Raji (cell line): Measurements from ENCODE around the gene TBC1D22A.

Source experiments
- POLR2A ChIP-seq: IDR thresholded peaks from 2 replicates; pipeline ENCODE4 v1.6.1; 2011; ENCODE audit warnings: low read depth, low read length, control low read depth; ENCODE audit not compliant: insufficient read depth

TBC1D22A gene

DNA sequence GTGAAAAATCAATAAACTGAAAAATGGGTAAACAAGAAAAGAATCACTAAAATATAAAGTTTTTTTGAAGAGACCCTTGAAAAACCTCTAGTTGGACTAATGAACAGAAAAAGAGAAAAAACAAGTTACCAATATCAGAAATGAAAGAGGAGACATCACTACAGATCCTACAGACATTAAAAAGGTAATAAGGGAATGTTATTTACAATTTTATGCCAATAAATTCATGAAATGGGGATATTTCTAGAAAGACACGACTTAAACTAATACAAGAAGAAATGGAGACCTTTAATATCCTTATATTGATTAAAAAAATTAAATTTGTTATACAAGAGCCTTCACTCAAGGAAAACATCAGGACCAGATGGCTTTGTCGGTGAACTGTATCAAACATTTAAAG, 109.4 kb downstream of the TBC1D22A start:
- no peak for TF ChIP-seq POLR2A

DNA sequence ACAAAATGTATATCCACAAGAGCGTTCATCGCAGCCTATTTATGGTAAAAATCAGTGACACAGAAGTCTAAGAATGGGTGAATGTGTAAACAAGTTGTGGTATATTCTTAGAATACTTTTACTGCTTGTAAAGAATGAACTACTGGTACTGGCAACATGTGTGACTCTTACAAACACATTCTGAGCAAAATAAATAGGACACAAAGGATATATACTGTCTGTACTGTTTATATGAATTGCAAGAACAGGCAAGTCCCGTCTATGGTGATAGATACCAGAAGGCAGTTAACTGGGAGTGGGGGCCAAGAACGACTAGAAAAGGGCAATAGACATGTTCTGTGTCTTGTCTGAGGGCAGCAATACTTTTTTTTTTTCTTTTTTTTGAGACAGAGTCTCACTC, 112.6 kb downstream of the TBC1D22A start:
- no peak for TF ChIP-seq POLR2A

DNA sequence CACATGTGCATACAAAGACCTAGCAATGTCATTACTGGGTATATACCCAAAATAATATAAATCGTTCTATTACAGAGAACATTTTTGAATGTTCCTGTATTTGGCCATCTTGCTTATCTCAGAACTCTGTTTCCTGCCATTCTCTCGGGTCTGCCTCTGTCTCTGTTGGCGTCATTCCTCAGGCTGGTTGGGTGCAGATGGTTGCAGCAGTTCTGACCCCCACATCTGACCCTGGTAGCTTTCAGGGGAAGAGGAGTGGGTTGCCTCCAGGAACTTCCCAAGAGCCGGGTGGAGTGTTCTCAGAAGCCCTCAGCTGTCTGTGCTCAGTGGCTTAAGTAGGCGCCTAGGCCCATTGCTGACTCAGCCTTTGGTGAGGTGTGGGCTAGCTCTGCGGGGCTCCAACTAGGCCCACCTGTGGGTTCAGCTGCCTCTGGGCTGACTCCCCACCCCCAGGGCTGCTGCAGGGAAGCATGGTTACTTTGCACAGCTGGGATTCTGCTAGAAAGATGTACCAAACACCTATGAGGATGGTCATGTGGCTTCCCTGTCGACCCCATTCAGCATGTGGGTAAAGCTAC, 114.0 kb downstream of the TBC1D22A start:
- TF ChIP-seq POLR2A = no peak

DNA sequence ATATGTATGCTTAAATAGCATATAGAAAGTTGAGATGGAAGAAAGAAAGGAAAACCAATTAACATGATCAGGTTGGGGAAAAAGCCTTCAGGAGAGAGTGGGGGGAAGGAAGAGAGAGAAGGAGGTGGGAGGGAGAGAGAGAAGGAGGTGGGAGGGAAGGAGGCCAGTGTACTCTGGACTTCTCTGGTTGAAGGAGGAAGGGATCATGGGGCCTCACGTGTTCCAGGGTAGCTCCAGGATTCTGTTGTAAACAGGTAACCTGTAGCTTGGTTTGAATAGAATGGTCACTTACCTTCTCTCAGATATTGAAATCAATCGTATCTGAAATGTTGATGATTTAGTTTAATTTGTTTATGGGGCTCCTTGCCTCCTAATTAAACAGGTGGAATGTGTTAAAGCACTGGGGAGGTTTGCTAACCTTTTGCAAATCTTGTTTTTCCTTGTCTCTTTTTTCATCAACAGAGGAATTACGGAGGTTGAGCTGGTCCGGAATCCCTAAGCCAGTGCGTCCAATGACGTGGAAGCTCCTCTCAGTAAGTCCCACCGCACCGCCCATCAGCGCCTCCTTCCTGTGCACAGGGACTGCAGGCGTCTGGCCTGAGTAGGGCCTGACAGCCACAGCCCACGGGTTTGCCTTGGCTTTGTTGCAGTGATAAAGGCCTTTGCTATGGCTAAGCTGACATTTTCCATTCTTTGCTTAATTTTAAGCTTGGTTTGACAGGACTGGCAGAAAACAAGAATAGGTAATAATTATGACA, 115.9 kb downstream of the TBC1D22A start:
- no peak for TF ChIP-seq POLR2A

DNA sequence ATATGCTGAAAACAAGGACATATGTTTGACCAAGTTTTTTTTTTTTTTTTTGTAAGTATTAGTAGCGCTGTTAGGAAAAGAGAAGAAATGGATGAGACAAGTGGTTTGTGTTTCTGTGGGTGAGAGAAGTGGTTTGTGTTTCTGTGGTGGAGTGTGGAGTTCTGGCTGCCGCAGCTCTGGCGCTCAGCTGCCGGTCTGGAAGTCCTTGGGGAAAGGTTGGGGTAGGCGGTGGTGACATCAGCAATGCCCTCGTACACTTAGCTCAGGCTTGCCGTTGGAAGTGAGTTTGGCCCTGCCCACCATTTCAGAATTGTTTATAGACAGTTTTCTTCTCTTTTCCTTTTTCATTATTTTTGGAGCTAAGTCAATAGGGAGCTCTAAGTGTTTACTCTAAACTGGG, 116.6 kb downstream of the TBC1D22A start:
- no peak for TF ChIP-seq POLR2A

DNA sequence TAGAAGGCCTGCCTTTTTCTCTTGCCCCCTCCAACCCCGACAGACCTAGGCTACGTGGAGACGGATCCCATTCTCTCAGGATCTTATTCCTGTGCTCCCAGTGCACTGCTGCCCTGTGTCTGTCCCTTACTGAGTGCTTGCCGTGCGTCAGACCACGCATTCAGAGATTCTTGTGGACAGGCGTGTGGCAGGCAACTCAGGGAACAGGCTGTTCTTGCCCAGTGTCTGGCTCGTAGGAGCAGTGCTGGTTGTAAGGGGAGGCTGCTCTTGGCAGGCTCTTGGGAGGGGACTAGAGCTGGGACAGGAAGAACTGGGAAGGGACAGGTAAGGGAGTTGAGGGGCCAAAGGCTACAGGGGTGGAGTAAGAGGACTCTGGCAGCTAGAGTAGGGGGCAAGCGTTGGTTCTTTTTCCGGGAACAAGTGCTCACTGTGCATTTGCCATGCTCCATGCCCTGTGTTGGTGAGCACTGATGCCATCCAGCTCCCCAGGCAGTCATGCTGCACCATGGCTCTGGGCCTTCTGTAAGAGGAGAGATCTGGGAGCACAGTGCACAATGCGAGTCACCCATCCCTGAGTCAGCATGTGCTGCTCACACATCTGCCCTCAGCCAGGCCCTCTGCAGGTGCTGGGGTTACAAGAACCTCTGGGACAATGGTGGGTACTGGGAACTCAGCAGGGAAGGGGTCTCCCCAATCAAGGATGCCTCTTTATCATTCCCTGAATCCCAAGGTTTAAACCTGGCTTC, 119.1 kb downstream of the TBC1D22A start:
- no peak for TF ChIP-seq POLR2A

DNA sequence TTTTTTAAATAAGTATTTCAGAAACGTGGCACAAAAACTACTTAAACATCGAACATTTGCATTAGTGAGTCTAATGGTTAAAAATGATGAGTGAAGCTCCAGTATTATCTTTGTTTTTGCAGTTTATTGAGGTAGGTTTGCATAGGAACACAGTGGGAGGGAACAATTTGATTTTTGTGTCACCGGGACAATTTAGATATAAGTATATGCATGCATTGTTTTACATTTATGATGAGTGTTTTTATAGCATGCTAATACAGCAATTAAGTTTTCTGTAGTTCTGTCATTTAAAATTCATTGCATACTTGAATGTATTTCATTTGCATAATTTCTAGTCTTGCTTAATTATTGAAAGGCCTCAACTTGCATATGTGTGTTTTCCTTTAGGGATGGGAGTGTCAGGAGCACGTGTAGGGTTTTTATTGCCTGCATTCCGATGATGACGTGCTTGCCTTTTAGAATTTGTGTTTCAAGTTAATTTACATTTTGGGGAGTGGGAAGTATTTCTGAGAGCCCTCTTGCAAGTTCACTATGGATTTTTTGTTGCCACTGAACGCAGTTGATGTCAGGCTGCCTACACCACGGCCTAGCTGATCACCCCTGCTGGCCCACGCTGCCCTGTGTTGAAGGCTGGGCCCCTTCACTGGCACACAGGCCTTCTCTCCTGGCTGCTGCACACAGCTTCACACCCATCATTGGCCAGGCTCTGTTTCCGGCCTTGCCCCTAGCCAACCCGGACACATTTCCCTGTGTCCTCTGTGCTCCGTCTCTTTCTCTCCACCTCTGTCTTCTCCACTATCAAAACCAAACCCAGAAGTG, 120.9 kb downstream of the TBC1D22A start:
- no peak for TF ChIP-seq POLR2A

DNA sequence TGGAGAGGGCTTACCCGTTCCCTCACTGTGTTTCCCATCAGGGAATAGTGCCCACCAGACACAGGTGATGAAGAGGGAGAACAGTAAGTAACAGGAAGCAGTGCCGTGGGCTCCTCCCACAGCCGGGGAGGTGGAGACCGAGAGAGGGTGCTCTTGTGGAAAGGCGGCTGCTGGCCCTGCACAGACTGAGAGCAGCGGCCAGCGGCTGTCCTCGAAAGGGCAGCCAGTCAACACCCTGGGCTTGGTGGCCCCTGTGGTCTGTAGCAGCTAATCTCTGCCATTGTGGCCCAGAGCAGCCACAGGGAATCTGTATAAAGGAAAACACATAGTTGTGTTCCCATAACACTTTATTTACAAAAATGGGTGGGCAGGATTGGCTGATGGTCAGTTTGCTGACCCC, 121.9 kb downstream of the TBC1D22A start:
- TF ChIP-seq POLR2A = no peak

DNA sequence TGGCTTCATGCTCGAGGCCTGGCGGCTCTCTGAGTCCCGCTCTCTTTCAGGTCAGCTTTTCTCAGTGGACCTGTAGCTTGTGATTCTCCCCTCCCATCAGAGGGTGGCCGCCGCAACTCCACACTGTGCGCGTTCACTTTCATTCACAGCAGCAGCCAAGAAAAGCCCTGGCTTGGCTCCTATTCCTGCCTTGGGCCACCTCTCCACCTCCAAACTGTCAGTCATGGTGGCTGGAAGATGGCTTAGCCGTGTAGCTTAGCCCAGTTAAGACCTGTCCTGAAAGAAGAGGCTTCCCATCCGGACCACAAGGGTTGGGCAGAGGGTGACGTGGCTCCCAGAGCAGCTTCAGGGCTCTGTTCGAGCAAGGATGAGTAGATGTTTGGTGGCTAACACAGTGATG, 125.5 kb downstream of the TBC1D22A start:
- no peak for TF ChIP-seq POLR2A

DNA sequence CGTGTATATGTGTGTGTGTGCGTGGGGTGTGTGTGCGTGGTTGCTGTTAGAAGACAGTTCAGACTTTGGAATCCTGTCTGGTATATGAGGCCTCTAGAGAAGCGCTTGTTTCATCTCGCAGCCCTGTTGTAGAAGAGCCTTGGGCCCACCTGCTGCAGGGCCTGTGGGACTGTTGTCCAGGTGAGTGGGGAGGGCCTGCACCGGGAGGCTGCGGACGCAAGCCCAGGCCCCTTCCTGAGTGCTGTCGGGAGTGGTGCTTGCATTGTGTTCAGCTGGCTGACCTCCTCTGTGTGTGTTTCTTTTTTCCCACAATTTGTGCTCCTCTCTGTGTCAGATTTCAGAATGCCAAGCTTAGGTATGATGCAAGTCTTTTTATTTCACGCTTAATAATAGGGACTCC, 128.4 kb downstream of the TBC1D22A start:
- no peak for TF ChIP-seq POLR2A

DNA sequence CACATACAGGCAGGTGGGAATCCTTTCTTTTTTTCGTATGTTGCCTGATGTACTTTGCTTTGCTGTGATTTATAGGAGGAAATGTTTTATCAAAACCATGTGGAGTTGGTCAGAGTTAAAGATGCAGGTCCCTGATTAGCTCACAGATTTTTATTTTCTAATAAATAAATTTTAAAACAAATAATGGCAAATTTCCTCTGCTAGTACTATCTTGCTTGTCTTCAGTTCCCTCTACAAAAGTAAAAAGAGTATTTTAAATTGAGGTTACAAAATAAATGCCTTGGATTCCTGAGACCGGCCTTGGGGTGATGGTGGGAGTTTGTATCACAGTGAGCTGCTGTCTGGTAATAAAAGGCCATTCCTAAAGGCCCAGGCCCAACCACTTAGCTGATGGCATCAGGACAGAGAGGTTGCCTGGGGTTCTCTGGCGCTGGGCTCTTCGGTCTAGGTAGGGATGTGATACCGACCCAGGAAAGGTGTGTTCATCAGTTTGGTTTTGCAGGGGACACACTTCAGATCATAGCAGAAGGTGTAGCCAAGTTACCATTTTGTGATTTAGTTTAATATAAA, 129.0 kb downstream of the TBC1D22A start:
- no peak for TF ChIP-seq POLR2A

DNA sequence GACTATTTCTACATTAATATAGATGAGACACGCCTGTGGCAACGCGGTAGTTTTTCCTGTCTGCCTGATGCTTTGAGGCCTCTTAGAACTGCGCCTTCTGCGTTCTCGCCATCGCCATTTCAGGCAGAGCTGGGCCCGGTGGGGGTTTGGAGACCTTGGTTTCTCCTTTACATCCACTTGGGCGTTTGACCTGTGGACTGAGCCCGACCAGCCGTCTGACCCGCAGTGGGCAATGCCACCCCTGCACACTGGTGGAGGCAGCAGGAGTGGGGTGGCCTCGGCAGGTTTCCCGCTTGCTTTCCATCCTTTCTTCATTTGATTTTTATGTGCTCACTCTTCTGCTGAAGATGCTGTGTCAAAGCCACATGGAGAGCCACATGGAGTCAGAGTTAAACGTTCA, 130.4 kb downstream of the TBC1D22A start:
- no peak for TF ChIP-seq POLR2A

DNA sequence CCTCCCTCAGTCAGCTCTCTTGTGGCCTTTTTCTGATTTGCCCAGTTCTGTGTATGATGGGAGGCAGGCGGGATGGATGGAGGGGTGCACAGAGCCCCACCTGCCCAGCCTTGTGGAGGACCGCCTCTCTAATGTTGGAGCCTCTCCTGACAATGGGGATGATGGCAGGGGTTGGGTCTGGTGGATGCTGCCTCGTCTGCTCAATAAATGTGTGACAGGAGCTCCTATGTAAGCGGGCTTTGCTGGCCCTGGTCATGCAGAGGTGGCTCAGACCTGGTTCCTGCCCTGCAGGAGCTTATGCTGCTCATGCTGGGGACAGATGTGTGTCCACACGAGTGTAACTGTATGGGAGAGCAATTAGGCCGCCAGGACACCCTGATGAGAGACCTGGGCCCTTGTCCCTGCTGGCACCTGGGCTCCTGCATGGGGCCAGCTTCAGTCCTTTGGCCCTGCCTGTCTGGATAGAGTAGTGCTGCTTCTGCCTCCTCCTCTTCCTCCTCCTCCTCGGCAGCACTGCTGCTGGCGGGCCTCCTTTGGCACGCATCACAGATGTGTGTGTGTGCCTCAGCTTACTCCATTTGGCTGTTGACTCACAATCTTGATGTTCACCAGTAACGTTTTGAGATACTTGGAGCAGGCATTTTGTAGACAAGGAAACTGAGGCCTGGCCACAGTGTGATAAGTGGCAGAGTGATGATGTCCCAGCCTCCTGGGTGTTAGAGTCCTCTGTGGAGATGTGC, 131.0 kb downstream of the TBC1D22A start:
- TF ChIP-seq POLR2A = no peak

DNA sequence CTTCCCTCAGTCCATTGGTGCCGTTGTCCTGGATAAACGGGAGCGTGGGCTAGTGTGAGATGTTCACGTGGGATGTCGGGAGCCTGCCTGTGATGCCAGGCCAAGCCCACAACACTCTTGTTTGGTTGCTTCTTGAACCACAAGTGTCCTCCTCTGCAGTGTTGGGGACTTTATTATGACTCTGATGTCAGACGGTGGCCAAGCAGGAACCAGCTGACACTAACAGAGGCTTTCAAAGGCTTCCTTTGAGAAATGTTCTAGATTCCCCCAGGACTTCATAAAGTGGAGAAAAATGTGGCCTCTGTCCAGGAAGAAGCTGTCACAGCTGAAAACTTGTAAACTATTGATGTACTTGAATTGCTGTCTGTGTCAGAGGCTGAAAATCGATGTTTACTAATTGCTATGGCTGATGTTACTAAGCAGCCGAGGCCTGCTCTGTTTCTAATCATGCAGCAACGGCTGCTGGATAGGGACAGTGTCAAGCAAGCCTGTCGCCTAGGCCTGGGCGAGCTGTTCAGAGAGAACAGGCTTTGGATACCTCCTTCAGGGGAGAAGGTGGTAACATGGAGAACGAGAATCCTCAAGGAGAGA, 131.7 kb downstream of the TBC1D22A start:
- TF ChIP-seq POLR2A = no peak
